NCI-H2227 (cell line): ENCODE measurements around the gene GSN.
"Not testable (repeated sequence)": the region's sequence is repeated elsewhere in the genome, so short reads cannot be mapped to it uniquely, and the experiment has no call there.

Source experiments
- DNase-seq: peaks from one replicate; lab custom pipeline; 2025; ENCODE audit not compliant: unreplicated experiment; lab: John Stamatoyannopoulos, UW

The GSN gene

GRCh38 chr9:121286973-121287741, 19.2 kb downstream of the GSN start:
- peak; percentile 13 for DNase-seq

DNA sequence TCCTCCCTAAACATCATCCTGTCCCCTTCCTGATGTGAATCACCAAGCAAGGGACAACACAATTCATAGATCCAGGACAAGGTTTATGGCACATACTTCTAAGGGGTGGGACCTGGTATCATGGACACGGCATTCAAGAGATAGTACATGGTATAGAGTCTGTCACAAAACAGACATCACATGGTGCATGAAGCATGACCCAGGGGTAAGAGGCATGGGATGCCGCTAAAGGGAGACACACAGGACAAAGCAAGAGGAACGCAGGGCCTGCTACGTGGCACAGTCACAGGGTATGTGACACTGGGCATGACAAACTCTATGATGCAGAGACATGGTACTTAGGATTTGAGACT, 20.7 kb downstream of the GSN start:
- DNase-seq, result no peak

GRCh38 chr9:121289026-121289771, 21.2 kb downstream of the GSN start:
- peak; percentile 54 for DNase-seq

GRCh38 chr9:121289772-121290370, 21.9 kb downstream of the GSN start:
- DNase-seq, result no peak

DNA sequence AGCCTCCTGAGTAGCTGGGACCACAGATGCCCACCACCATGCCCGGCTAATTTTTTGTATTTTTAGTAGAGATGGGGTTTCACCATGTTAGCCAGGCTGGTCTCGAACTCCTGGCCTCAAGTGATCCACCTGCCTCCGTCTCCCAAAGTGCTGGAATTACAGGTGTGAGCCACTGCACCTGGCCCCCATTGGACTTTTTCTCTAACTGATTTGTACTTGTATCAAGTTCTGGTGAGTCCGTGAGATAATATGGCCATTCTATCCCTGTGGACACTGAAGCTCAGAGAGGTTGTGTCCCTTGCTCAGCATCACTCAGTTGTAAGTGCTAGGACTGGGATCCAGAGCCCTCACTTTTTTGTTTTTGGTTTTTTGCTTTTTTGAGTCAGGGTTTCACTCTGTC, 23.6 kb downstream of the GSN start:
- not testable (repeated sequence) for DNase-seq

GRCh38 chr9:121292051-121292450, 24.1 kb downstream of the GSN start:
- DNase-seq, result no peak

GRCh38 chr9:121292801-121293241, 24.9 kb downstream of the GSN start:
- DNase-seq, result no peak

GRCh38 chr9:121294151-121294743, 26.3 kb downstream of the GSN start:
- DNase-seq, result no peak

DNA sequence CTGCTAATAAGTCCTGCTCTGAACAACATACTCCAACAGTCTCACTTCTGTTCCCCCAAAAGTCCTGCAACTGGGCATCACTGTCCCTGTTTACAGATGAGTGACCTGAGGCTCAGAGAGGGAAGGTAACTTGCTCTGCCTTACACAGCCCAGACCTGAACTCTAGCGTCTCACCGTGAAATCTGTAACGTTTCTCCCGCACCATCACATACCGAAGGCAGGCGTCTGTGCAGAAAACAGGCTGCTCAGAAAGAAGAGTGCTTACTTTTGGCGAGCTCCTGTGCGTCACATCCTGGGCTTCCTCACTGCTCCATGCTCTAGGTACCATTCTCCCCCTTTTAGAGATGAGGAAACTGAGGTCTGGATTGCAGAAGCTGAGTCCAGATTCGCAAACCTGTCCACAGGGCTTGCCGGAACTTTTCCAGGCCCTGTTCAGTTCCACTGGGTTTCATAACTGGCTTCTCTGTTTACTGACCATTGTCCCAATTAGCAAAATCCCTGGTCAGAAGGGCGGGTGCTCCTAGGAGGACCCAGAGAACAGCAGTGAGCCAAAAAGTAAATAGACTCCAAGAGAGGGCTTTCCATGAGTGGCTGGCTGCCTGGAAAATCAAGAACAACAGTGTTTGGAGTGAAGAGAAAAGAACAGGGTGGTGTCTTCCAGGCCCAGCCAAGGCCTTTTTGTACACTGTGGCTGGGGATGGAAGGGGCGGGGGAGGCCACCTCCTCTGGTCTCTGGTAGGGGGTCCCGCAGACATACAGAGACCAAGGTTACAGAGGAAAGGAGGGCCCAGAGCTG, 27.1 kb downstream of the GSN start:
- DNase-seq, result no peak

DNA sequence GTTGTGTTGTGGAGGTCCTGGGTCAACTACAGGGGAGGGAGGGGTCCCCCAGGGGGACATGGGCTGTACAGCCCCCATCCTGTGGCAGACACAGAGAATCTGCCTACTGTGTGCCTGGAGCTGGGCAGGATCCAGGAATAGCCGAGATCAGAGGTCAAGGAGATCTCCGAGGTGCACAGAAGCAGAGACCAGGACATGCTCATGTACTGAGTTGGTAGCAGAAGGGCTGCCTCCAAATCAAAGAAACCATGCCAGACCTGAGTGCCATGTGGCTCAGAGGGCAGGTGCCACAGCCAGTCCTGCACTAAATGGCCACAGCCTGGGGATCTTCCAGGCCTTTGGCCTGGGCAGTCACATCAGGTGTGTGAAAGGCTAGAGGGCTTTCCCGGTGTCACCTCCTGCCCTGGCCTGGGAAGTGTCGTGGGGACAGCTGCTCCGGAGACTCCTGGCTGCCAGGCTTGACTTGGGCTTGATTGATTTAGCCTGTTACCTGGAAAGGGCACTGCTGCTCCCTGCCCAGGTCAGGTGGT, 27.8 kb downstream of the GSN start:
- no peak for DNase-seq

DNA sequence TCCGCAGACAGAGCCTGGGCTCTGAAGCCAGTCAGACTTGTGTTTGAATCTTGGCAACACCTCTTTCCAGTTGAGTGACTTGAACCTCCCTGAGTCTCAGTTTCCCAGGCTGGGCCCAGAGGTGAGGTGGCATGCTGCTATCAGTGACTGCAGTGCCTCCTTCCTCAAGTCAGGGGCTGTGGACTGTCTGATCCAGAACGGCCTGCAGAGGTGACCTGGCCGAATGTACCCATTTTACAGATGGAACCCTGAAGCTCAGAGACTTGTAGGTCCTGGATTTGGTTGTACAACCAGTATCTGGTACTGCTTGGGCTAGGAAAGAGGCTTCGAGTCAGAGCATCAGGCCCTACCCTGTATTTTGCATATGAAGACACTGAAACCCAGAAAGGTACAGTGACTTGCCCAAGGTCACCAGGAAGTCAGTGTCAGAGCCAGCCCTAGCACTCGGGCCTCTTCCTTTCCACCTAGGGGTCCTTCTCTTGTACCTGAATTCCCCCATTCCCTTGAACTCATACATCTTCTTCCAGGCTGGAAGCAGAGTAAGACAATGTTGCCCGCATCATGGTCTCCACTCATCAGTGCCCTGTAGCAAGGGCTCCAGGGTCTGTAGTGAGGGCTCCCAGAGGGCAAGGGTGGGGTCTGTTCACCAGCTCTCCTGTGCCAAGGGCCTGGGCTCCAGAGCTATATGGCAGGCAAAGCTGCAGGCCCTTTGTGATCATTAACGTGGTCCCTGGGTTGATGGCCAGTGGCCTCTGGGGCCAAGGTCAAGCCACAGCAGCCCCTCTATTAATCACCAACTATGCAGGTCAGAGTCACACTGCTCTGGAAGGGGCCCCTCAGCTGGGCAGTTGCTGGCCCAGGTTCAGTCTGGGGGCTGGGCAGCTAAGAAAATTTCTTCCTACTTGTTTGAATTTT, 28.5 kb downstream of the GSN start:
- no peak for DNase-seq

GRCh38 chr9:121297389-121297788, 29.4 kb downstream of the GSN start:
- no peak for DNase-seq

- DNase-seq, result no peak
These were observed 30.1 kb downstream of the GSN start for GRCh38 chr9:121298016-121298538.

DNA sequence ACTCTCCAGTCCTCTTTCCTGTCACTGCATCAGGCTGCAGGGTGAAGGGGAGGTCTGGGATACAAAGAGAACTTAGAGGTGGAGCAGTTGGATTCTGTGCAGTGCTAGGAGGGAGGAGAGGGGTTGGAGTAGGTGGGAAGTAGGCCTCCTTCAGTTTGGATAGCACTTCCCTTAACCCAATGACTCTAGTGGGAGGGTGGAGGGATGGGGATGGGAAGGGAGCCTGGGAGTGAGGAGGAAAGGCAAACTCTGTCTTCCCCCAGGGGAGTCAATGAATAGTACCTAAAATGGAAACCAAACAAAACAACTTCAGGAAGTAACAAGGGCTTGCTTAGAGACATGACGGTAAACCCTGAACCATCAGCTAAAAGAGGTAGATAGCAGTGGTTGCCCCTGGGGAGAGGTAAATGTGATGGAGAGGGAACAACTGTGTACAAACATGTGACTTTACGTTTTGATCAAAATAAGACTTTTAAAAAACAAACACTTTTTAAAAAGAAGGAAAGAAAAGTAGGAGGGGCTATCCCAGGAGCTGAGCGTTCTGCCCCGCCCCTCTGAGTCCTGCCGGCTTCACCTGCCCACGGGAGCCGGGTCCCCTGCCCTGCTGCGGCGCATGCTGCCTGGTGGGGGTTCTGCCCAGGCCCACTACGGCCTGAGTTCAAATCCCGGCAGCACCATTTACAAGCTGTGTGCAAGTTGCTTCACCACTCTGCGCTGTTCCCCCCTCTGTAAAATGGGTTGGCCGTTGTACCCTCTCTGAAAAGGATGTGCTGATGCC, 30.9 kb downstream of the GSN start:
- DNase-seq, result no peak

- peak; percentile 36 for DNase-seq
These were observed 31.7 kb downstream of the GSN start for GRCh38 chr9:121299467-121300282.

DNA sequence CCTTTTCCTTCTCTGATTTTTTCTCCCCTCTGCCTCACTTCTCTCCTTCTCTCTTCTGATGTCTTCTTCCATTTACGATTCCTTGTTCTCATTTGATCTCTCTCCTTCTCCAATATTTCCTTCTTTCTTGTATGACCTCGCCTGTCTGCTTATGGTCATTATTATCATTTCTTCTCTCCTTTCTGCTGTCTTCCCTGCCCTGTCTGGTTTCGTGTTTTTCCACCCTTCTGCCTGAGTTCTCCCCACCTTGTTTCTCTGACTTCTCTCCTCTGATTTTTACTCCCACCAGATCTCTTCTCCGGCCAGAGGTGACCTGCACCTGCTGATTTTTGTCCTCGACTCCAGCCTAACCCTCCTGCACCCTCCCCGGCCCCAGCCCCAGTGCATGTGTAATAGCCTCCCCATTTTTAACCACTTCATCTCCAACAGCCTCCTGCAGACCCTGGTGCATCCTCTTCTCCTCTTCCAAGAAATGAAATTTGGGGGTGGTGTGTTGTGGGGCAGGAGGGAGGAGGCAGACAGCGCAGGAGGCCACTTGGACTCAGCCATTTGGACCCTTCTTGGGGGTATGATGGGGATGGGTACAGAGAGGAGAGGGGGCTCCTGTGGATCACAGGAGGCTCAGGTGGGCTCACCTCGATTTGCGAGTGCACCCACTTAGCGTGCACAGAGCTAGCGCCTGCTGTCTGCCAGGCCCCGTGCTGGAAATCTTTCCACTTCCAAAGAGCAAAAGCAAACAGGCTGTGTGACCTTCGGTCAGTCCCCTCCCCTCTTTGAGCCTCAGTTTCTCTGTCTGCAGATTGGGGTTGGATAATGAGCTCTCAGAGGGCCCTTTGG, 32.5 kb downstream of the GSN start:
- no peak for DNase-seq

- DNase-seq, result no peak
These were observed 33.9 kb downstream of the GSN start for GRCh38 chr9:121301881-121302286.
